CD14-positive monocyte (primary cell): ENCODE data around the gene CAMSAP2. TPM values are rescaled to one million over a fixed set of nuclear protein-coding genes. Genes with fewer than 3 reads are reported as not detected.

Experiments used
- DNase-seq, 3 donors: peaks; one replicate each; pipeline ENCODE4 v3.0.0-alpha.2; 2011 to 2022
- H2AFZ ChIP-seq: 2 replicates; pipeline ENCODE4 v1.6.0; 2012; ENCODE audit warnings: mild to moderate bottlenecking, low read depth, low read length, inconsistent platforms; ENCODE audit not compliant: insufficient read depth, poor library complexity, severe bottlenecking
- H3K27ac ChIP-seq, 2 donors: 1 replicate in 1 of 2; 2 replicates in 1 of 2; pipeline ENCODE4 v1.5.1; 2012 to 2013; ENCODE audit warnings: low read length in 2 of 2, control low read depth in 1 of 2, inconsistent platforms in 1 of 2, low read depth in 1 of 2, mild to moderate bottlenecking in 1 of 2
- H3K27me3 ChIP-seq, 2 donors: one replicate each; pipeline versions ENCODE4 v1.6.0 to v1.6.1; 2011 to 2013; ENCODE audit warnings: low read length in 2 of 2; ENCODE audit not compliant: control insufficient read depth in 2 of 2, insufficient read depth in 2 of 2
- H3K36me3 ChIP-seq, 2 donors: replicated peaks in 1 of 2; 1 replicate in 1 of 2; 2 replicates in 1 of 2; pipeline versions ENCODE4 v1.5.1 to v1.6.1; 2012 to 2013; ENCODE audit warnings: low read length in 2 of 2, control low read depth in 1 of 2, inconsistent platforms in 1 of 2, mild to moderate bottlenecking in 1 of 2; ENCODE audit not compliant: insufficient read depth in 2 of 2, control insufficient read depth in 1 of 2
- H3K4me1 ChIP-seq, 2 donors: 1 replicate in 1 of 2; 2 replicates in 1 of 2; pipeline versions ENCODE4 v1.5.1 to v1.6.1; 2012 to 2013; ENCODE audit warnings: low read length in 2 of 2, control low read depth in 1 of 2, inconsistent platforms in 1 of 2, mild to moderate bottlenecking in 1 of 2, moderate library complexity in 1 of 2; ENCODE audit not compliant: insufficient read depth in 2 of 2, control insufficient read depth in 1 of 2
- H3K4me2 ChIP-seq: replicated peaks from 2 replicates; pipeline ENCODE3; 2012; ENCODE audit warnings: low read length, moderate library complexity, mild to moderate bottlenecking; ENCODE audit not compliant: poor library complexity, severe bottlenecking; ENCODE audit errors: extremely low read depth
- H3K4me3 ChIP-seq, 3 experiments: fragments of 200-600 bp in 1 of 3; sonication (generic) in 1 of 3; replicated peaks in 1 of 3; 1 replicate in 2 of 3; 2 replicates in 1 of 3; pipeline ENCODE4 v1.5.1; 2011 to 2013; ENCODE audit warnings: low read length in 3 of 3, mild to moderate bottlenecking in 3 of 3, control low read depth in 2 of 3, low read depth in 2 of 3, inconsistent platforms in 1 of 3, moderate library complexity in 1 of 3
- H3K79me2 ChIP-seq: 2 replicates; pipeline ENCODE4 v1.6.0; 2012; ENCODE audit warnings: mild to moderate bottlenecking, control low read depth, inconsistent platforms, low read length, moderate library complexity; ENCODE audit not compliant: insufficient read depth
- H3K9ac ChIP-seq: 2 replicates; pipeline ENCODE4 v1.6.0; 2017; ENCODE audit warnings: low read length, mild to moderate bottlenecking; ENCODE audit not compliant: insufficient read depth, poor library complexity, severe bottlenecking
- H3K9me3 ChIP-seq, 2 donors: replicated peaks in 1 of 2; 1 replicate in 1 of 2; 2 replicates in 1 of 2; pipeline versions ENCODE4 v1.5.1 to v1.6.1; 2012 to 2013; ENCODE audit warnings: low read length in 2 of 2, control low read depth in 1 of 2; ENCODE audit not compliant: control insufficient read depth in 1 of 2, insufficient read depth in 1 of 2
- H4K20me1 ChIP-seq: 2 replicates; pipeline ENCODE4 v1.6.0; 2012; ENCODE audit warnings: mild to moderate bottlenecking, low read length, control low read depth, moderate library complexity; ENCODE audit not compliant: insufficient read depth
- H3K27ac Mint-ChIP-seq, 7 donors: one replicate each; pipeline ENCODE4 v1.8.0; 2020; ENCODE audit warnings: mild to moderate bottlenecking in 7 of 7, mixed read lengths in 7 of 7, moderate library complexity in 6 of 7, inconsistent platforms in 2 of 7
- H3K27me3 Mint-ChIP-seq, 3 donors: one replicate each; pipeline ENCODE4 v1.8.0; 2021 to 2022; ENCODE audit warnings: low read depth in 3 of 3, mild to moderate bottlenecking in 3 of 3, mixed read lengths in 3 of 3, moderate library complexity in 3 of 3, inconsistent platforms in 1 of 3
- H3K36me3 Mint-ChIP-seq, 2 donors: one replicate each; pipeline ENCODE4 v1.8.0; 2020; ENCODE audit warnings: mixed read lengths in 2 of 2, inconsistent platforms in 1 of 2, mild to moderate bottlenecking in 1 of 2
- H3K4me1 Mint-ChIP-seq: one replicate; pipeline ENCODE4 v1.8.0; 2020; ENCODE audit warnings: mild to moderate bottlenecking, mixed read lengths
- H3K4me3 Mint-ChIP-seq, 2 donors: one replicate each; pipeline ENCODE4 v1.8.0; 2020; ENCODE audit warnings: mild to moderate bottlenecking in 2 of 2, mixed read lengths in 2 of 2, moderate library complexity in 1 of 2
- H3K9me3 Mint-ChIP-seq, 7 donors: one replicate each; pipeline ENCODE4 v1.8.0; 2020 to 2022; ENCODE audit warnings: mixed read lengths in 7 of 7, mild to moderate bottlenecking in 6 of 7, moderate library complexity in 6 of 7, inconsistent platforms in 2 of 7
- CTCF ChIP-seq: fragments of 200-600 bp; IDR thresholded peaks from one replicate; pipeline ENCODE4 v1.8.0; 2022; ENCODE audit warnings: antibody characterized with exemption, mild to moderate bottlenecking
- WGBS: methylation state at CpG from one replicate; pipeline ENCODE4 v1.1.5; 2013; ENCODE audit warnings: missing lambda C conversion rate; ENCODE audit not compliant: insufficient coverage; 5-methylcytosine and 5-hydroxymethylcytosine counted together
- intact Hi-C, 2 donors: fragments of 100-400 bp; cut with micrococcal nuclease; formaldehyde crosslinking; loops; one replicate each; pipeline versions ENCODE4 v1.15.0 to v1.15.1; 2023
- polyA plus RNA-seq, 3 donors: library from polyadenylated mRNA; depleted of rRNA in 1 of 3; unstranded in 2 of 3; stranded (reverse) in 1 of 3; fragments of 300-500 nt in 2 of 3; fragments of >200 nt in 1 of 3; fragmentation: Illumina TruSeq in 2 of 3; gene quantifications; 1 replicate in 2 of 3; 2 replicates in 1 of 3; pipeline ENCODE4 v1.2.3, GENCODE V29; 2012 to 2021

The CAMSAP2 gene
- polyA plus RNA-seq, 3 donors: 0.89 to 1.3 (median 0.90) TPM

- no peaks in the 10 kb centered on the region for H3K27me3 ChIP-seq
- H3K9ac ChIP-seq: no peak overlapping the region
- Mint-ChIP-seq H3K36me3 (peaks cover 0 to 5% of the 10 kb centered on the region in 2 donors), H3K9me3 (peaks cover 0 to 4% (median 0%) of the 10 kb centered on the region in 7 donors), H3K4me3 (no peak overlapping the region), H3K27ac (no peak overlapping the region), H3K4me1 (no peaks in the 10 kb centered on the region), H3K27me3 (peaks cover 0 to 4% (median 3%) of the 10 kb centered on the region in 3 donors)
- H3K79me2 ChIP-seq: no peaks in the 10 kb centered on the region
- no peak overlapping the region for H3K4me3 ChIP-seq
- peak in 1 of 3 donors; percentile 37 for DNase-seq
- H3K27ac ChIP-seq: no peak overlapping the region
- intact Hi-C loops: no loop called here
- no peak for TF ChIP-seq CTCF
- no peak overlapping the region for H3K4me2 ChIP-seq
- H3K9me3 ChIP-seq: no peaks in the 10 kb centered on the region
- H2AFZ ChIP-seq: no peak overlapping the region
- no peaks in the 10 kb centered on the region for H4K20me1 ChIP-seq
- H3K36me3 ChIP-seq: no peaks in the 10 kb centered on the region
- H3K4me1 ChIP-seq: no peaks in the 10 kb centered on the region
These were observed 28.6 kb downstream of the CAMSAP2 start for GRCh38 chr1:200767321-200767720.

GRCh38 chr1:200771625-200772555 lies 33.2 kb downstream of the CAMSAP2 start:
- Histone ChIP-seq H3K4me1 (no peaks in the 10 kb centered on the region), H2AFZ (no peak overlapping the region), H3K4me2 (no peak overlapping the region), H4K20me1 (no peaks in the 10 kb centered on the region), H3K27me3 (no peaks in the 10 kb centered on the region), H3K9me3 (no peaks in the 10 kb centered on the region), H3K36me3 (no peaks in the 10 kb centered on the region), H3K9ac (no peak overlapping the region), H3K79me2 (no peaks in the 10 kb centered on the region), H3K27ac (no peak overlapping the region), H3K4me3 (no peak overlapping the region)
- TF ChIP-seq CTCF: no peak
- Mint-ChIP-seq H3K27ac (no peak overlapping the region), H3K36me3 (peaks cover 0 to 5% of the 10 kb centered on the region in 2 donors), H3K27me3 (peaks cover 0 to 6% (median 0%) of the 10 kb centered on the region in 3 donors), H3K4me3 (no peak overlapping the region), H3K4me1 (no peaks in the 10 kb centered on the region), H3K9me3 (peaks cover 0 to 4% (median 0%) of the 10 kb centered on the region in 7 donors)
- WGBS: no CpG with 5 or more reads among the region's 5 CpGs
- DNase-seq: no peak
- intact Hi-C loops: no loop called here
